GM19328 (cell line): ENCODE measurements around the gene ANKRD33B.
A peak's percentile ranks its signal among the peaks of the same experiment; 100 is the strongest.
"Not testable (repeated sequence)": the region's sequence is repeated elsewhere in the genome, so short reads cannot be mapped to it uniquely, and the experiment has no call there.

ENCODE experiments used
- ATAC-seq: cut with Tn5 transposase; IDR thresholded peaks from one replicate; pipeline ENCODE4 v1.9.1; 2021; ENCODE audit warnings: mild to moderate bottlenecking, moderate library complexity; ENCODE audit not compliant: unreplicated experiment

Gene ANKRD33B

DNA sequence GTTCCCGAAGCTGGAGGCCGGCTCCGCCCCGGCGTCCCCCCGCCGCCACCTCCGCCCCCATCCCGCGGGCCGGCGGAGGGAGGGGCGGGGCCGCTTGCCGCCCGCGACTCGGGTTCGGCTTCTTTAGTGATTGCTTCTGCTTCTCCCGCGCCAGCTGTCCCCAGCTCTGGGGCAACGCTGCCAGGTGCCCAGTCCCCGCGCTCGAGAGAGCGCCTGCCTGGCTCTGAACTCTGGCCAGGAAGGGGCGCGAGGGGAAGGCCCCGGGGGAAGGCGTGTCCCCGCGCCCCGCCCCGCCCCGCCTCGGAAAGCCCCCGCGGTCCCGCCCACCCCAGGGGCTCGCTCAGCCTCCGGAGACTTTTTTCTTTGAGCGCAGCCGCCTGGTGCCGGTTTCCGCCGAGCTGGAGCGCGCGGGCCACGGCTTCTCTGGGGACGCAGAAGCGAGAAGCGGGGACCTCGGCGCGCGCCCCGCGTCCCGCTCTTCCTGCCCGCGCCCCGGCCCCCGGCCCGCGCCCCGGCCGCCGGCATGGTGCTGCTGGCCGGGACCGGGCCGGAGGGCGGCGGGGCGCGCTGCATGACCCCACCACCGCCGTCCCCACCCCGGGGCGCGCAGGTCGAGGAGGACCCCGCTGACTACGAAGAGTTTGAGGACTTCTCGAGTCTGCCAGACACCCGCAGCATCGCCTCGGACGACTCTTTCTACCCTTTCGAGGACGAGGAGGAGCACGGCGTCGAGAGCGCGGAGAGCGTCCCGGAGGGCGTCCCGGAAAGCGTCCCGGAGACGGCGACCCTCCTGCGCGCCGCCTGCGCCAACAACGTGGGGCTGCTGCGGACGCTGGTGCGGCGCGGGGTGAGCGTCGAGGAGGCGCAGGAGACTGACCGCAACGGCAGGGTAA, at the start of gene ANKRD33B:
TSS of gene ANKRD33B (plus strand) at position 126 of the 893 bp plus-strand sequence. CDS start at position 524, 398 bp downstream.
- peak; percentile 49 for ATAC-seq

DNA sequence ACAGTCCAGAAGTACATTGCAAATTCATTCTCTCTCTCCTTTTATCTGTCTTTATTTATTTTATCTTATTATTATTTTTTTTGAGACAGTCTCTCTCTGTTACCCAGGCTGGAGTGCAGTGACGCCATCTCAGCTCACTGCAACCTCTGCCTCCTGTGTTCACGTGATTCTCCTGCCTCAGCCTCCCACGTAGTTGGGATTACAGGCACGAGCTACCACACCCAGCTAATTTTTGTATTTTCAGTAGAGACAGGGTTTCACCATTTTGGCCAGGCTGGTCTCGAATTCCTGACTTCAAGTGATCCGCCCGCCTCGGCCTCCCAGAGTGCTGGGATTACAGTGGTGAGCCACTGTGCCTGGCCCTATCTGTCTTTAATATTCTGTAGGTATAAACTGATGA, 49.3 kb upstream of the ANKRD33B start:
- not testable (repeated sequence) for ATAC-seq

DNA sequence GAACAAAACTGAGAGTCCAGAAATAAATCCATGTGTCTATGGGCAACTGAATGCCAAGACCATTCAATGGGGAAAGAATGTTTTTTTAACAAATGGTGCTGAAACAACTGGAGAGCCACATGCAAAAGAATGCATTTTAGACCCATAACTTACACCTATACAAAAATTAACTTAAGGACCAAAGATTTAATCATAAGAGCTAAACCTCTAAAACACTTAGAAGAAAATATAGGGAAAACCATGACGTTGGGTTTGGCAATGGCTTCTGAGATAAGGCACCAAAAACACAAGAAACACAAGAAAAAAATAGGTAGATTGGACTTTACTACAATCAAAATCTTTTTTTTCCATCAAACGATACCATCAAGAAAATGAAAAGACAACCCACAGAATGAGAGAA, 48.4 kb upstream of the ANKRD33B start:
- no peak for ATAC-seq

DNA sequence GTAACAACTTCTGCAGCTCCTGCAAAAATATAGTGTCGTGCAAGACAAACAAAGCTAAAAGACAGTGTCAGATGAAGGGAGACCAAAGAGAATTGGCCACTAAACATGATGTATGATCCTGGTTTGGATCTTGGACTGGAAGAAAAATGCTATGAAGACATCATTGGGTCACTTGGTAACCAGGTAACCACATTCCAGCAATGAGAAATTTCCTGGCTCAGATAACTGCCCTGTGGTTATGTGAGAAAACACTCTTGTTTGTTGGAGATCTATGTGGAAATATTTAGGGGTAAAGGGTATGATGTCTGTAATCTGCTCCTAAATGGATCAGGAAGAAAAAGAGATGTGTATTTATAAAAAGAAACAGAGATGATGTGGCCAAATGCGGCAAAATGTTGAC, 45.5 kb upstream of the ANKRD33B start:
- ATAC-seq = no peak

DNA sequence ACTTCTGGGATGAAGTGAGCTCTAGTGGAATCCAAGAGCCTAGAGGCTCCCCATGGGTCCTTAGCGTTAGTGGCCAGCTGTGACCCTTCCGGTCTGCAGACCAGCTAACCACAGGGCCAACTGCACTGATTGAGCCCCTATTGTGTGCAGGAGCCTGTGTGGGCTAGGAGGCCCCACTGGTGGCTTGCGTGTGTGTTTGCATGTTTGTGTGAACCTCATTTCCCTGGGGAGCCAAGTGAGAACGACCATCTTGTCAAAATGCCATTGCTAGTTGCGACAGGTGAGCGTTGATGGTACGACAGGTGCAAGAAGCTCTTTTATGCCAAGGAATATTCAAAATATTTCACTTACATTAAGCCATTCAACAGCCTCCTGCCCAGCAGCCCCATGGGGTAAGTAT, 44.1 kb upstream of the ANKRD33B start:
- ATAC-seq = no peak

DNA sequence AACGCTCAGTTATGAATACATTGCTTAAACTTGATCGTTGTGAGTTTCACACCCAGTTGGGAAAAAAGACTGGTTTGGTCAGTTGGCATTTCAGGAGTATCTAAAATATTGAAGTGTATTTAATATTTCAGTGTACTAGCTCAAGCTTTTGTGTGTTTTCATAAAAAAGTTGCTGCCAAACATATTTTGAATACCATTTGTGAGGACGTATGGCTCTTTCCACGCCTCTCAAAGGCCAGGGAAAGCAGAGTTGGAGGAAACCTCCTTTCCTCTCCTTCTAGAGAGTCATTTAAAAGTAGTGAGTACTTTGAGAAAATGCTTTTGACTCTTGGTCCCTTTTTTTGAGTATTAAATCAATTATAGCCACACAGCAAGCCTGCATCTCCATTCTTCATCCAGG, 43.2 kb upstream of the ANKRD33B start:
- ATAC-seq = no peak

DNA sequence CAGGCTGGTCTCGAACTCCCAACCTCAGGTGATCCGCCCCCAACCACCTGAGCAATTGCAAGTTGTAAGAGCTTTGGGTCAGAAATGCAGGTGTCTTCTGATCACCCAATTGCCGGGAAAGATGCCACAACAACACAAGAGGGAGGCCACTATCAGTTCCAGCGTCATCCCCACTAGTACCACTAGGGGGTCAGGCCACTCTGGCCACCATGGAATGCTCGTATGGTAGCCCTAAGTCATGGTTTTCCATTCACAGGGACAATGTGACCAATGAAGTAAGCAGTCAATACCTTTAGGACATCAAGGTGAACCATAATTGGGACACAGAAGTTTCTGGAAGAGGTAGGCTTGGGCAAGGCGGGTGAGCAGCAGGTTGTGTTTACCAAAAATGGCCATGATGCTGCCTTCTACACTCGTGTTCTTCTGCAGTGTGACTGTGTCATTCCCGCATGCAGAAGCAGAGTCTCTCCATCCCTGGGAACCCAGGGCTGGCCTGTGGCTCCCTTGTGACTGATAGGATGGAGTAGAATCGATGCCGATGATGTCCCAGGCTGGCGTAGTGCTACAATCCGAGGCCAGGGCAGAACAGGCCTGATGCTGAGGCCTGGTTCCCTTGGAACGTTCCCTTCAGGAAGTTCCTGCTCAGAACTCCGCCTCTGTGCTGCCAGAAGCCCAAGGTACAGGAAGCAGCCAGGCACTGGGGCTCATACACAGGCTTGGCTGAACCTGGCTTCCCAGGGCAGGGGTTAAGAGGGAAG, 42.2 kb upstream of the ANKRD33B start:
- ATAC-seq = no peak

DNA sequence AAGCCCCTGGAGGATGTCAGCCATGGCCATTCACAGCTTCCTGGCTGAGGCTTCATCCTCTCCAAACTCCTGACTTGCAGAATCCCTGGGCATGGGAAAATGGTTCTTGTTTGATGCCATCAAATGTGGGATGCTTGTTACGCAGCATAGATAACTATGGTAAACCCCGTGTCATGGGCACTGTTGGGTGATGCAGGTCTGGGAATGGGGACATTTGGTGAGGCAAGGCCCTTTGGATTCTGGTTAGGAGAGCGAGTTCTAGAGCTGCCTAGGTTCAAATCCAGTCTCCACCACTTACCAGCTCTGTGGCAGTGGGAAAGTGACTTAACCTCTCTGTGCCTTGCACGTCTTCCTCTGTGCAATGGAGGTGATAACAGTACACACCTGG, 41.7 kb upstream of the ANKRD33B start:
- no peak for ATAC-seq

DNA sequence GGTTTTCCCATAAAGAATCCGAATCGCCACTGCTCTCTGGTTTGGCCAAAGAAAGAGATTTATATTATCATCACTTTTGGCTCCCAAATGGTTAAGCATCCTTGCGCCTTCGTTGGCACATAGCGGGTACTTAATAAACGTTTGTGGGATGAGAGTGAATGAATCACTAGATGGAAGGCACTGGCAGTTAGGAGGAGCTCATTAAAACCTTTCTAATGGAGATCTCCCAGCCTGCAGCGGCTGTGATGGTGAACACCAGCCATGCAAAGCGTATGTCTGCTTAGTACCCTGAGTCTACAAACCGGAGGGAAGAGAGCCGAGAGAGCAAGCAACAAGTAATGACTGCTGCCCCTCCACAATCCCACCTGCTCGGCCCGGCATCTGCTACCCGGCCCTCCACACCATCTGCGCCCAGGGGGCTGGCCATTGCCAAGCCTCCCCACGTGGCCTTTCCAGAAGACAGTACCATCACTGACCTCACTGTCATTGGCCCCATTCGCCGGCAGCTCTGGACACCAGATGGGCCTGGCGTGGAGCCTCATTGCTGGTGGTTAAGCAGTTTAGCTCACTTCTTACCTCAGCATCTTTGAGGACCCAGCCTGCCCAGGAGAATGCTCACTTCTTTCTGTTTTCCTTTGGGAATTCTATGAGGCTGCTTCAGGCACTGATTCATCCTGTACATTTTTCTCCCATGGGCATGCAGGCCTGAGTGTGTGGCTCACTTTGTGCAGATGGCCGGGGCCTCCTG, 39.3 kb upstream of the ANKRD33B start:
- ATAC-seq = no peak

DNA sequence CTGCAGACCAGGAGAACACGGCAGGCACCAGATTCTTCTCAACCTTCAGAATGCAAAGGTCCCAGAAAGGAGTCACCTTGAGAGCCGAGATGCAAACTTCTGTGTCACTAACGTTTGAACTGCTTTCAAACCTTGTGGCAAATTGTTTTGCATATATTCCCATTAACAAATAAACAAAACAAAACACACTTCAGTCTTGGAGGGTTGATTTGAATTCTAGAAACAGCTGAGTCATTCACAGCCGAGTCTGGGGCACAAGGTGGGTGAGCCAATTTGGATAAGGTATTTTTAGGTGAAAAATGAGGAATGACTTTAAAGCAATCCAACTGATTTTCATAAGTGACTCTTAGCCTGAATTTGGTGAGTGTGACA, 38.8 kb upstream of the ANKRD33B start:
- peak; percentile 69 for ATAC-seq

DNA sequence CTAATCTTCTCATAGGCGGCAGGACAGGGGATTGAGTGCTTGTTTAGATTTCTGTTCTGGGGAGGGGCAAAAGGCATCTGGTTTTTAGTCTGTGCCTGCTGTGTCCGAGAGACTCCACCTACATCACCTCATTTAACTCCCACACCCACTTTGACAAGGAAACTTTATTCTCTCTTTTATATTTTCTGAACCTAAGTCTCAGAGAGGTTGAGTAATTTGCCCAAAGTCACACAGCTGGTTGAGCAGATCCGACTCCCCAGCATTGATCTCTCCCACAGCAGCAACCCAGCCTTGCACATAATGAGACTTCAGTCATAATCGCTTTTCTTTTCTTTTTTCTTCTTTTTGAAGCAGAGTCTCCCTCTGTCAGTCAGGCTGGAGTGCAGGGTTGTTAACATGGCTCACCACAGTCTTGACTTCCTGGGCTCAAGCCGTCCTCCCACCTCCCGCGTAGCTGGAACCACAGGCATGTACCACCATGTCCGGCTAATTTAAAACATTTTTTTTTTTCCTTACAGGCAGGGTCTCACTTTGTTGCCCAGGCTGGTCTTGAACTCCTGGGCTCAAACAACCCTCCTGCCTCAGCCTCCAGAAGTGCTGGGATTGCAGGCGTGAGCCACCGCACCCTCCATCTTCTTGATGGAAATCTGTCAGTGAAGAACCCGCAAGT, 36.5 kb upstream of the ANKRD33B start:
- no peak for ATAC-seq

DNA sequence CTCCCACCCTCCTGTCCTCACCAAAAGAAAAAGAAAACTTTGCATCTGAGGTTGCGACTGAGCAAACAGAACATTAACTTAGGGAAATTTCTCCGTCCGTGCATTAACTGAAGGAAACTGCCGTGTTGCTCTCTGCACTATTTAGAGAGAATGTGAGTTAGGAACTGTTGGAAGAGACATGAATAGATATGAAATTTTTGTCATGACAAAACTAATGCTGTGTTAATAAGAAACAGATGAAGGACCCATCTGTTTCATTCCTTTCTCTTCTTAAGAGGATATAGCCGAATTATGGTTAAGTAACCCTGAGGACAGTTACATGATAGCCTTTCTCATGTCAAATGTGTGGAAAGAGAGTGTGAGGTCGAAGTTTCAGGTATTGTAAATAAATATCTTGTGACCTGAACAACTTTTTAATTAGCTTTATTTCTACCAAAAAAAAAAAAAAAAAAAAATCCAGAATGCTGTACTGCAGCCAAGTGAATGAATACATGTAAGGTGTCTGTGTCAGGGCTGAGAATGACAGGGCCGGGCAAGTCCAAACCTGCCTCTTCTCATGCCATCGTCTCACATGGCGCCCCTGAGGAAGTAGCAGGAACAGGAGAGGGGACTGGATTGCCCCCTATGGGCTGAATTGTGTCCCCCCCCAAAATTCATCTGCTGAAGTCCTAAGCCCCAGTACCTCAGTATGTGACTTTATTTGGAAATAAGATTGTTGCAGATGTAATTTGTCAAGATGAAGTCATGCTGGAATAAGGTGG, 35.6 kb upstream of the ANKRD33B start:
- no peak for ATAC-seq

DNA sequence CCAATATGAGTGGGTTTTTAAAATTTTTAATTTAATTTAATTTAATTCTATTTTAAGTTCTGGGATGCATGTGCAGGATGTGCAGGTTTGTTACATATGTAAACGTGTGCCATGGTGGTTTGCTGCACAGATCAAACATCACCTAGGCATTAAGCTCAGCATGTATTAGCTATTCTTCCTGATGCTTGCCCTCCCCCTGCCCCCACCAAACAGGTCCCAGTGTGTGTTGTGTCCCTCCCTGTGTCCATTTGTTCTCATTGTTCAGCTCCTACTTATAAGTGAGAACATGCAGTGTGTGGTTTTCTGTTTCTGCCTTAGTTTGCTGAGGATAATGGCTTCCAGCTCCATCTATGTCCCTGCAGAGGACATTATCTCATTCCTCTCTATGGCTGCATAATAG, 35.0 kb upstream of the ANKRD33B start:
- ATAC-seq = no peak

DNA sequence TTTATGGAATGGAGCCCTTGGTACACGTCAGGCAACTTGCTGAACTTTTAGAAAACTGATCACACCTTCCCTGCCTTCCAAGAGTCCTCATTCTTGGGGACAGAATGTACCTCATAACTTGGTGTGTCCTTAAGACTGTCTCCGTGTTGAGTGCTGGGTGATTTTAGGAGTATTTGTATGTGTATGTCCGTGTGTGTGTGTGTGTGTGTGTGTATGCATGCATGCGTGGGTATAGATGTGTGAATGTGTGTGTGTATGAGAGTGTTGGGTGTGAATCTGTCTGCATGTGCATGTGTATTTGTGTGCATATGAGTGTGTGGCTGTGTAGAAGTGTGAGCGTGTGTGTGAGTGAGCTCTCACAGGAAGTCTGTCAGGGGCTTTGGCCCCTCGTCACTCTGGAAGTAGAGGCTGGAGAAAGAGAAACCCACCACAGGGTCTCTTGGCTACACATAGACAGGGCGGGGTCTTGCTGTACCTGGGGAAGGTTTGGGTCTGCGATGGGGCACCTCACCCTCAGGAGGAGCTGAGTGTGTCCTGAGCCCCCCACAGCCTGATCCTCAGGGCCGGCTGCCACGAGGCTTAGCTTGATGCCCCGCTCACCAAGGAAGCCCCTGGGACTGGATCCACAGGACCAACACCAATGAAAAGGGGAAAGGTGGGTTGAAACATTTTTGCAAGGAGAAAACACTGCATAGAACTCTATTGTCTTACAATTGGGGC, 33.1 kb upstream of the ANKRD33B start:
- no peak for ATAC-seq

DNA sequence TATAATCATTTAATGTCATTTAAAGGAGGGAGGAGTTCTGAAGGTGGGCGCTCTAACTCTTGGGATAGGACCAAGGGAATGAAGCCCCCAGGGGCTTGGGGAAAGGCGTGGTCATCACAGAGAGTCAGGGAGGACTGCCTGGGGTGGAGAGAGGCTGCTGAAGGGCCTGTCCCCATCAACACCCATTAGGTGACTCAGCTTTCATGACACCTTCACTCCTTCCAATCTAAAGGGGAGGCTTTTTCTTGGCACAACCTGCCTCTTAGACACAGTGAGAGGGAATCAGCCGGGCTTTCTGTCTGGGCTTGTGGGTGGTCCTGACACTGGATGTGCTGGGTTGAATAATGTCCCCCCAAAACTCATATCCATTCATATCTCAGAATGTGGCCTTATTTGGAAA, 31.4 kb upstream of the ANKRD33B start:
- ATAC-seq = no peak

DNA sequence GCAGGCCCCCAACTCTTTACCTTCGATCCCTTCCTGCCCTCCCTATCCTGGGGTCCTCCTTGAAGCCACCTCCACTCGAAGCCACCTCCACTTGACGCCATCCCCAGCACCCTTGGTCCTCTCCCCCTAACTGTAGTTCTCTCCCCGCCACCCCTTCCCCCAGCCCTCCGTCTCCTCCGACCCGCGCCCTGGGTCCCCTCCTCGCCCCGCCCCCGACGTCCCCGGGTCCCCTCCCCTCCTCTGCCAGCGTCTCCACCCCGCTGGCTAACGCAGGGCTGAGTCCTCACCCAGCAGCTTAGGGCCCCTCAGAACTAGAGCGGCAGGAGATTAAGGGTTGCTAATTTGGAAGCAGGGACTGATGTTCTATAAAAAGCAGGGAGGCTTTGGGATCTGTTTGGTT, 30.6 kb upstream of the ANKRD33B start:
- no peak for ATAC-seq

DNA sequence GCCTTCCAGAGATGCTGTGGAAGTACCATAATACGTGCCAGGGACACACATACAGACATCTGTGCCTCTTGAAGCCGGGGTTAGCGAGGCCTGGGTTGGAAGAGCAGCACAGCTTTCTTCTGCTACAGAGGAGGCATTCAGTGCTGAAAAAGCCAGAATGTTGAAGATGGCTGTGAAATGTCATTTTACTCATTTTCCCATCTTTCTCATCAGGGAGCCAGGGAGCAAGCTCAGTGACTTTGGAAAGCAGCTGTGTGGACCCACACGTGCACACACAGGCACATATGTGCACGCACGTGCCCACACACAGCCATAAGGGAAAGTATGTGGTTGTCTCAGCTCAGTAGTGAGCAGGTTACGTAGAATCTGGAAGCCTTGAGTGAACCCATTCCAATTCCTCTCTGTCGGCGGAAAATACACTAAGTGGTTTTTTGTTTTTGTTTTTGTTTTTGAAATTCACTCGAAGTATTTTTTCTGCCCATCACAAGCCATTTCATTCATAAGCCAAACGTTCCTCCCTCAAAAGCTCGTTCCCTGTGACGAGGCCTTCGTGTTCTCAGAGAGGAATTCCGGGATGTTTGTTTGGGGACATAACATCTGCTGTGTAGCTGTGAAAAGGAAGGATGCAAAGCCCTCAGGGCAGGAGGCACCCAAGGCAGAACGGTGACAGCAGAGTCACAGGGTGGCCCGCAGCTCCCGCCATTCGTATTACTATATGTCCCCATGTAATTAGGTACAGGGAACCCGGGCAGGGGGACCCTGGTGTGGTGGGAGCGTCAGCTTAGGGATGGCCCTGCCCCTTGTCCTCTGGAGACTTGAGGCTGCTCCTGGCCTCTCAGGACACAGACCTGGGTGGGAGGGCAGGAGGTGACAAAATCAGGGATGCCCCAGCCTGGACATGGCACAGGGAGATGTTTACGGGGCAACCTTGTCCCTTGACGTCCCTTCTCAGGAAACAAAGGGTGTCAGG, 29.0 kb upstream of the ANKRD33B start:
- no peak for ATAC-seq

DNA sequence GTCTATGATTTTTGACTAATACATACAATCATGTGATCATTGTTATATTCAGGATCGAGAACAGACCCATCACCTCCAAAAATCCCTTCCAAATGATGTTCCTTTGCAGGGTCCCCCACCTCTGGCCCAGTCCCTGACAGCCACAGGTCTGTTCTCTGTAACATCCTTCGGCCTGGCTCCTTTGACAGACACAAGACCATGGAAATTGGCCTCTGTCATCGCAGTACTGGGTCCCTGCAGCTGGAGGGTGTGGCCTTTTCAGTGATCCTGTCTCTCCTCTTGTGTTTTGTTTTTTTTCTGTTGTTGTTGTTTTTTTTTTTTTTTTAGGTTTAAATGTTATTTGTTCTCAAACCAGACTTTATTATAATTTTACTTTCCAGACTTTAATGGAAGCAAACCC, 27.4 kb upstream of the ANKRD33B start:
- no peak for ATAC-seq
